Loucy (cell line): Measurements from ENCODE around the gene ANKK1.

Source experiments
- EZH2phosphoT487 ChIP-seq: fragments of 200-600 bp; IDR thresholded peaks from 2 replicates; pipeline ENCODE4 v1.6.1; 2018; ENCODE audit warnings: antibody characterized with exemption, mild to moderate bottlenecking, moderate library complexity, borderline replicate concordance
- TF ChIP-seq, protein P1 (sequence below): fragments of 200-600 bp; sonication (generic); conservative IDR thresholded peaks from 2 replicates; pipeline ENCODE4 v1.5.1; 2014; ENCODE audit warnings: mild to moderate bottlenecking, antibody characterized with exemption, low read length

GRCh38 chr11:113396690-113397089, 9.1 kb downstream of the ANKK1 start:
- TF ChIP-seq, protein P1, sequence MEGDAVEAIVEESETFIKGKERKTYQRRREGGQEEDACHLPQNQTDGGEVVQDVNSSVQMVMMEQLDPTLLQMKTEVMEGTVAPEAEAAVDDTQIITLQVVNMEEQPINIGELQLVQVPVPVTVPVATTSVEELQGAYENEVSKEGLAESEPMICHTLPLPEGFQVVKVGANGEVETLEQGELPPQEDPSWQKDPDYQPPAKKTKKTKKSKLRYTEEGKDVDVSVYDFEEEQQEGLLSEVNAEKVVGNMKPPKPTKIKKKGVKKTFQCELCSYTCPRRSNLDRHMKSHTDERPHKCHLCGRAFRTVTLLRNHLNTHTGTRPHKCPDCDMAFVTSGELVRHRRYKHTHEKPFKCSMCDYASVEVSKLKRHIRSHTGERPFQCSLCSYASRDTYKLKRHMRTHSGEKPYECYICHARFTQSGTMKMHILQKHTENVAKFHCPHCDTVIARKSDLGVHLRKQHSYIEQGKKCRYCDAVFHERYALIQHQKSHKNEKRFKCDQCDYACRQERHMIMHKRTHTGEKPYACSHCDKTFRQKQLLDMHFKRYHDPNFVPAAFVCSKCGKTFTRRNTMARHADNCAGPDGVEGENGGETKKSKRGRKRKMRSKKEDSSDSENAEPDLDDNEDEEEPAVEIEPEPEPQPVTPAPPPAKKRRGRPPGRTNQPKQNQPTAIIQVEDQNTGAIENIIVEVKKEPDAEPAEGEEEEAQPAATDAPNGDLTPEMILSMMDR = no peak
- no peak for TF ChIP-seq EZH2phosphoT487
